ENCODE results near the gene HOXA6. TPM values are rescaled to one million over a fixed set of nuclear protein-coding genes. Genes with fewer than 3 reads are reported as not detected.

The HOXA6 gene
- total and polyA plus RNA-seq, 2 experiments from 2014 or later = not detected

DNA sequence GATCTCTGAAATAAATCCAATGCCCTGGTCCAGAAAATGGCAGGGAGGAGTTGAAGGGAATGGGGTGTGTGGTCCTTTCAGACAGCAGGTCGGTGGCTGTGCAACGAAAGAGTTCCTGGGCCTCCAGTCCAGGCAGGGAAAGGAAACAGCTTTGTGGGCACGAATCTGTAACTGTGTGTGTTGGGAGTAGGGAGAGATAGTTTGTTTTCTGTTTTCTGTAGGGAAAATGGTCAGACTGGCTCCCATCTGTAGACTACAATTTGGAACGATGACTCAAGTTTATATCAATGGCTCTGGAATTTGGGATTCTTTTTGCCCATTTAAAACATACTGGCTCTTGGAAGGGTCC lies 20.3 kb upstream of the HOXA6 start:
- Histone ChIP-seq H3K27me3 (peaks cover 100% of the 10 kb centered on the region), H3K36me3 (no peaks in the 10 kb centered on the region), H3K4me1 (ENCODE audit: low read depth) (peaks cover 3% of the 10 kb centered on the region), H3K4me3 (no peak overlapping the region), H3K27ac (no peak overlapping the region), H3K9me3 (ENCODE audit: low read depth) (no peaks in the 10 kb centered on the region)
- DNase-seq (ENCODE audit: low read depth in 1 of 2, low spot score in 1 of 2) = no peak
- TF ChIP-seq, protein P1, sequence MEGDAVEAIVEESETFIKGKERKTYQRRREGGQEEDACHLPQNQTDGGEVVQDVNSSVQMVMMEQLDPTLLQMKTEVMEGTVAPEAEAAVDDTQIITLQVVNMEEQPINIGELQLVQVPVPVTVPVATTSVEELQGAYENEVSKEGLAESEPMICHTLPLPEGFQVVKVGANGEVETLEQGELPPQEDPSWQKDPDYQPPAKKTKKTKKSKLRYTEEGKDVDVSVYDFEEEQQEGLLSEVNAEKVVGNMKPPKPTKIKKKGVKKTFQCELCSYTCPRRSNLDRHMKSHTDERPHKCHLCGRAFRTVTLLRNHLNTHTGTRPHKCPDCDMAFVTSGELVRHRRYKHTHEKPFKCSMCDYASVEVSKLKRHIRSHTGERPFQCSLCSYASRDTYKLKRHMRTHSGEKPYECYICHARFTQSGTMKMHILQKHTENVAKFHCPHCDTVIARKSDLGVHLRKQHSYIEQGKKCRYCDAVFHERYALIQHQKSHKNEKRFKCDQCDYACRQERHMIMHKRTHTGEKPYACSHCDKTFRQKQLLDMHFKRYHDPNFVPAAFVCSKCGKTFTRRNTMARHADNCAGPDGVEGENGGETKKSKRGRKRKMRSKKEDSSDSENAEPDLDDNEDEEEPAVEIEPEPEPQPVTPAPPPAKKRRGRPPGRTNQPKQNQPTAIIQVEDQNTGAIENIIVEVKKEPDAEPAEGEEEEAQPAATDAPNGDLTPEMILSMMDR (IDR thresholded peaks at IDR 0.05; ENCODE audit: low read depth, low read length) = no peak

DNA sequence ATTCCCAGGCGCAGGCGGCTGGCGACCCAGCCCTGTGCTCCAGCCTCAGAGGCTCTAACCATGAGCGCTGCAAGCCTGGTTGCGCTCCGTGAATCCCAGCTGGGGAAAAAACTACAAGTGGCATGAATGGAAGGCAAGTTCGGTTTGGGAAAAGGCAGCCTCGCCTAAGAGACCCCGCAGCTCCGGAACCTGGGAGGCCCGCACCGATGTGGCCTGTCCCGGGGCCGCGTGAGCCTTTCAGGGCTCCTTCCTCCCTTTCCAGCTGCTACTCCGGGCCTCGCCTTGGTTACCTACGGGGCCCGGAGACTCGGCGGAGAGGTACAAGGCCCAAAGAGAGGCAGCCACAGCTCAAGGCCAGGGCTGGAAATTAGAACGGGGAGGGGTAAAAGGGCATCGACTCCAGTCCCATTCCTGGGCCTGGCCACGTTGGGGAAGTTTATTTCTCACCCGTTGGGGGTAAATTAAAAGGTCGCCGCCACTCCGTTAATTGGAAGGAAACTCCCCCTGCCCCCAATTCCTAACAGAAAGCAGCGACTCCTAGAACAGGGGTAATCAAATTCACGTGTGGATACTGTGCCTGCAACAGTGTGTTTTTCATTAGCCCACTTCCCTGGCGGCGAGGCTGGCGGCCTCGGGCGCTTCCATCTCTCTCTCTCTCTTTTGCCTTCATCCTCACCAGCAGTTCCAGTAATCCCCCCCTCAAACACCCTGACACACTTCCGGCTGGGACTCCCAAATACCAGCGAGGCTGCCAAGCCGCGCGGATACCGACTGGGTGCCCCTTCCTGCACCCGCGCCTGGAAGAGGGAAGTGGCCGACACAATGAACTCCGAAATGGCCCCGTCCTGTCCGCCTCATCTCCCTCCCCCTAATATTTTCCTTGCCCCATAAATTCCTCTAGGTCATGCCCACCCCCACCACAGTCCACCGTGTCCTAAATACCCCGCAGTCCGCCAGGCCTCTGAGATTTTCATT lies 19.2 kb upstream of the HOXA6 start:
- Histone ChIP-seq H3K4me1 (ENCODE audit: low read depth) (peaks cover 3% of the 10 kb centered on the region), H3K36me3 (no peaks in the 10 kb centered on the region), H3K27ac (no peak overlapping the region), H3K27me3 (peaks cover 100% of the 10 kb centered on the region), H3K9me3 (ENCODE audit: low read depth) (no peaks in the 10 kb centered on the region), H3K4me3 (no peak overlapping the region)
- no peak for DNase-seq (ENCODE audit: low read depth in 1 of 2, low spot score in 1 of 2)
- TF ChIP-seq, protein P1 (IDR thresholded peaks at IDR 0.05; ENCODE audit: low read depth, low read length) = no peak

DNA sequence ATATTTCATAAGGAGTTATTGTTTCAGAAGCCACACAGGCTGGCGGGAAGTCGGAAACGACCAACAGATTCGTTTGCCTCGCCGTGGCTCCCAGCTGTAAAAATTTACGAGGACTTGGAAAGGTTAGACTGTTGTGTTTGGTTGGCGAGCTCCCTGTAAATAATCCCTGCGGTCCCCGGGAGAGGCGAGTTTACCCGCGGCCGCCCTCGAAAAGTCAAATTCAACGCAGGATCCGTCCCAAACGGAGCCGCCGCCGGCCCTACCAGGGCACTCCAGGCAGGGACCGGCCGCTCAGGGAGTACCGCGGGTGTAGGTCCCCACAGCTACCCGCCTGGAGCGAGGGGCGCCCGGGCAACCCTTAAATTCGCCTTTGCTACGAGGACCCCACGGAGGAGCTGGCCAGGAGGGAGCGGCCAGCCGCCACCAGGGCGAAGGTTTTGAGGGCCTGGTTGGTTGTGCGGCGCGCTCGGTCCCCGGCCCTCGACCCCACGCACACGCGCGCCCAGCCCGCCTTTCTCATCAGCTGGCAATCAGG lies 18.5 kb upstream of the HOXA6 start:
- Histone ChIP-seq H3K4me3 (no peak overlapping the region), H3K4me1 (ENCODE audit: low read depth) (peaks cover 3% of the 10 kb centered on the region)
- TF ChIP-seq, protein P1 (IDR thresholded peaks at IDR 0.05; ENCODE audit: low read depth, low read length) = no peak

DNA sequence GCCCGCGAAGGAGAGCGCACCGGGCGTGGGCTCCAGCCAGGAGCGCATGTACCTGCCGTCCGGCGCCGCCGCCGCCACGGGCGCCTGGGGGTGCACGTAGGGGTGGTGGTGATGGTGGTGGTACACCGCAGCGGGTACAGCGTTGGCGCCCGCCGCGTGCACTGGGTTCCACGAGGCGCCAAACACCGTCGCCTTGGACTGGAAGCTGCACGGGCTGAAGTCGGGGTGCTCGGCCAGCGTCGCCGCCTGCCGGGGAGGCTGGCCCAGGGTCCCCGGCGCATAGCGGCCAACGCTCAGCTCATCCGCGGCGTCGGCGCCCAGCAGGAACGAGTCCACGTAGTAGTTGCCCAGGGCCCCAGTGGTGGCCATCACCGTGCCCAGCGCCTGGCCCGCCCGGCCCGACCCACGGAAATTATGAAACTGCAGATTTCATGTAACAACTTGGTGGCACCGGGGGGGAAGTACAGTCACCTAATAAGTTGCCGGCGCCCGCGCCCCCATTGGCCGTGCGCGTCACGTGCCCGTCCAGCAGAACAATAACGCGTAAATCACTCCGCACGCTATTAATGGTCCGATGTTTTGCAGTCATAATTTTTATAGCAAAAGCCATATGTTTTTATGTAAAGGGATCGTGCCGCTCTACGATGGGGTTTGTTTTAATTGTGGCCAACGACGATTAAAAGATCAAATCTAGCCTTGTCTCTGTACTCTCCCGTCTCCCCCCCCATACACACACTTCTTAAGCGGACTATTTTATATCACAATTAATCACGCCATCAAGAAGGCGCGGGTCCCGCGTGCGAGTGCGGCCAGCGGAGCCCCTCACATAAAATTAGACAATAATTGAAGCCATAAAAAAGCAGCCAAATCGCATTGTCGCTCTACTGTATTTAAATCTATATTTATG lies 17.8 kb upstream of the HOXA6 start, which contains the start of gene HOXA9:
Gene HOXA9, minus strand, starts transcription at position 449 of the 907 bp plus-strand sequence. Its CDS starts 80 bp downstream, at position 369.
- Histone ChIP-seq H3K4me3 (no peak within 1 kb of the TSS), H3K9me3 (ENCODE audit: low read depth) (no peaks in the 10 kb centered on the region)
- no peak for DNase-seq (ENCODE audit: low read depth in 1 of 2, low spot score in 1 of 2)

More for the DNA sequence above, 18.5 kb upstream of the HOXA6 start:
- H3K9me3 ChIP-seq (ENCODE audit: low read depth) = no peaks in the 10 kb centered on the region
- H3K27me3 ChIP-seq = peaks cover 100% of the 10 kb centered on the region
- DNase-seq (ENCODE audit: low read depth in 1 of 2, low spot score in 1 of 2) = no peak
- H3K27ac ChIP-seq = no peak overlapping the region
- H3K36me3 ChIP-seq = no peaks in the 10 kb centered on the region

More for the DNA sequence above, 17.8 kb upstream of the HOXA6 start, which contains the start of gene HOXA9:
- peaks cover 100% of the 10 kb centered on the region for H3K27me3 ChIP-seq
- no peak within 1 kb of the TSS for H3K27ac ChIP-seq
- H3K36me3 ChIP-seq = no peaks in the 10 kb centered on the region
- peaks cover 3% of the 10 kb centered on the region for H3K4me1 ChIP-seq (ENCODE audit: low read depth)
- TF ChIP-seq, protein P1 (IDR thresholded peaks at IDR 0.05; ENCODE audit: low read depth, low read length) = no peak

Measured in cardiac muscle cell (in vitro differentiated cells and primary cell).